Adrenal gland (tissue), 5 donors: ENCODE data around the gene CISD3.

ENCODE experiments used
- CTCF ChIP-seq, 6 experiments: fragments of 450-650 bp in 4 of 6; fragments of 200-600 bp in 2 of 6; sonication (generic) in 1 of 6; IDR thresholded peaks; 1 replicate in 5 of 6; 2 replicates in 1 of 6; pipeline versions ENCODE4 v1.5.1 to v1.8.0; 2016 to 2021; ENCODE audit warnings: antibody characterized with exemption in 6 of 6, mild to moderate bottlenecking in 2 of 6, moderate library complexity in 1 of 6
- POLR2A ChIP-seq, 2 donors: fragments of 450-650 bp; IDR thresholded peaks; one replicate each; pipeline ENCODE4 v1.6.1; 2017; ENCODE audit warnings: antibody characterized with exemption in 2 of 2, mild to moderate bottlenecking in 2 of 2, moderate library complexity in 1 of 2
- donor health status: DM: no; HTN: no; CAD: no.

GRCh38 chr17:38783227-38783626 is 53.1 kb downstream of the CISD3 start:
- TF ChIP-seq CTCF (IDR thresholded peaks at IDR 0.05), result no peak
- no peak for TF ChIP-seq POLR2A (IDR thresholded peaks at IDR 0.05)
